Measurements from ENCODE around the gene RASD2.
A peak's percentile ranks its signal among the peaks of the same experiment; 100 is the strongest.
"Not testable (repeated sequence)": the region's sequence is repeated elsewhere in the genome, so short reads cannot be mapped to it uniquely, and the experiment has no call there.

Gene RASD2

GRCh38 chr22:35540595-35541253 lies at the start of gene RASD2:
Gene RASD2 (plus strand): TSS chr22:35540831. CDS start chr22:35546810, 5,979 bp downstream.
- peak in 2 of 3 donors; percentile 10 to 38 for DNase-seq (ENCODE audit: low read depth in 2 of 3, low spot score in 1 of 3)

GRCh38 chr22:35491061-35491907 lies 49.3 kb upstream of the RASD2 start:
- DNase-seq (ENCODE audit: low read depth in 2 of 3, low spot score in 1 of 3) = not testable (repeated sequence)

GRCh38 chr22:35491908-35492380 lies 48.7 kb upstream of the RASD2 start:
- DNase-seq (ENCODE audit: low read depth in 2 of 3, low spot score in 1 of 3) = no peak

- DNase-seq (ENCODE audit: low read depth in 2 of 3, low spot score in 1 of 3) = no peak
Measured at GRCh38 chr22:35493074-35493473, 47.6 kb upstream of the RASD2 start.

- DNase-seq (ENCODE audit: low read depth in 2 of 3, low spot score in 1 of 3) = not testable (repeated sequence)
Measured at GRCh38 chr22:35495711-35496110, 44.9 kb upstream of the RASD2 start.

- no peak for DNase-seq (ENCODE audit: low read depth in 2 of 3, low spot score in 1 of 3)
Measured at GRCh38 chr22:35496768-35497312, 43.8 kb upstream of the RASD2 start.

- no peak for DNase-seq (ENCODE audit: low read depth in 2 of 3, low spot score in 1 of 3)
Measured at GRCh38 chr22:35498026-35498800, 42.4 kb upstream of the RASD2 start.

- no peak for DNase-seq (ENCODE audit: low read depth in 2 of 3, low spot score in 1 of 3)
Measured at GRCh38 chr22:35502836-35503235, 37.8 kb upstream of the RASD2 start.

GRCh38 chr22:35505399-35506258 lies 35.0 kb upstream of the RASD2 start:
- no peak for DNase-seq (ENCODE audit: low read depth in 2 of 3, low spot score in 1 of 3)

GRCh38 chr22:35506259-35506570 lies 34.4 kb upstream of the RASD2 start:
- no peak for DNase-seq (ENCODE audit: low read depth in 2 of 3, low spot score in 1 of 3)

- not testable (repeated sequence) for DNase-seq (ENCODE audit: low read depth in 2 of 3, low spot score in 1 of 3)
Measured at GRCh38 chr22:35507851-35508250, 32.8 kb upstream of the RASD2 start.

- no peak for DNase-seq (ENCODE audit: low read depth in 2 of 3, low spot score in 1 of 3)
Measured at GRCh38 chr22:35509451-35509850, 31.2 kb upstream of the RASD2 start.

- DNase-seq (ENCODE audit: low read depth in 2 of 3, low spot score in 1 of 3) = no peak
Measured at GRCh38 chr22:35509960-35510359, 30.7 kb upstream of the RASD2 start.

- DNase-seq (ENCODE audit: low read depth in 2 of 3, low spot score in 1 of 3) = no peak
Measured at GRCh38 chr22:35510481-35510934, 30.1 kb upstream of the RASD2 start.

GRCh38 chr22:35510951-35511350 lies 29.7 kb upstream of the RASD2 start:
- no peak for DNase-seq (ENCODE audit: low read depth in 2 of 3, low spot score in 1 of 3)

GRCh38 chr22:35514366-35514765 lies 26.3 kb upstream of the RASD2 start:
- DNase-seq (ENCODE audit: low read depth in 2 of 3, low spot score in 1 of 3) = no peak

GRCh38 chr22:35515952-35516351 lies 24.7 kb upstream of the RASD2 start:
- not testable (repeated sequence) for DNase-seq (ENCODE audit: low read depth in 2 of 3, low spot score in 1 of 3)

- no peak for DNase-seq (ENCODE audit: low read depth in 2 of 3, low spot score in 1 of 3)
Measured at GRCh38 chr22:35516723-35517122, 23.9 kb upstream of the RASD2 start.

- DNase-seq (ENCODE audit: low read depth in 2 of 3, low spot score in 1 of 3) = no peak
Measured at GRCh38 chr22:35517207-35517606, 23.4 kb upstream of the RASD2 start.

- DNase-seq (ENCODE audit: low read depth in 2 of 3, low spot score in 1 of 3) = no peak
Measured at GRCh38 chr22:35517769-35518530, 22.7 kb upstream of the RASD2 start.

Data from stimulated activated CD4-positive, alpha-beta T cell treated with anti-CD3 and anti-CD28 coated beads, Interleukin-12 subunit alpha, Interleukin-12 subunit beta, amount 100 ng/mL, for 48 hours (primary cell).